Natural killer cell (primary cell): ENCODE measurements around the gene SH3BP2. TPM values are rescaled to one million over a fixed set of nuclear protein-coding genes. Genes with fewer than 3 reads are reported as not detected.

Experiments
- ATAC-seq, 3 donors: fragments of 150-1000 bp in 2 of 3; fragments of 200-7000 bp in 1 of 3; cut with Tn5 transposase; 1 replicate in 1 of 3; 2 replicates in 2 of 3; pipeline ENCODE4 v1.10.0; 2021; ENCODE audit warnings: mild to moderate bottlenecking in 2 of 3, moderate library complexity in 2 of 3
- DNase-seq, 2 donors: peaks; one replicate each; pipeline versions ENCODE4 v3.0.0 to v3.0.0-alpha.2; 2013 to 2021; ENCODE audit warnings: mixed read lengths in 1 of 2
- H3K27ac ChIP-seq: one replicate; pipeline ENCODE4 v1.5.1; 2013; ENCODE audit warnings: mild to moderate bottlenecking, low read length
- H3K27me3 ChIP-seq: one replicate; pipeline ENCODE4 v1.6.1; 2013; ENCODE audit warnings: low read length; ENCODE audit not compliant: control insufficient read depth, insufficient read depth
- H3K36me3 ChIP-seq: one replicate; pipeline ENCODE4 v1.6.1; 2013; ENCODE audit warnings: low read length; ENCODE audit not compliant: control insufficient read depth, insufficient read depth
- H3K4me1 ChIP-seq: one replicate; pipeline ENCODE4 v1.6.1; 2013; ENCODE audit warnings: low read length; ENCODE audit not compliant: control insufficient read depth, insufficient read depth
- H3K4me3 ChIP-seq: one replicate; pipeline ENCODE4 v1.5.1; 2013; ENCODE audit warnings: low read length
- H3K9me3 ChIP-seq: one replicate; pipeline ENCODE4 v1.6.1; 2013; ENCODE audit warnings: low read length; ENCODE audit not compliant: control insufficient read depth, insufficient read depth
- H3K27ac Mint-ChIP-seq, 2 donors: one replicate each; pipeline ENCODE4 v1.8.0; 2022; ENCODE audit warnings: mild to moderate bottlenecking in 2 of 2, mixed read lengths in 2 of 2, moderate library complexity in 1 of 2
- H3K27me3 Mint-ChIP-seq, 2 donors: one replicate each; pipeline ENCODE4 v1.8.0; 2022; ENCODE audit warnings: low read depth in 2 of 2, mixed read lengths in 2 of 2
- H3K36me3 Mint-ChIP-seq: one replicate; pipeline ENCODE4 v1.8.0; 2022; ENCODE audit warnings: mixed read lengths
- H3K4me1 Mint-ChIP-seq, 2 donors: one replicate each; pipeline ENCODE4 v1.8.0; 2022; ENCODE audit warnings: mixed read lengths in 2 of 2
- H3K4me3 Mint-ChIP-seq: one replicate; pipeline ENCODE4 v1.8.0; 2022; ENCODE audit warnings: mild to moderate bottlenecking, moderate library complexity, mixed read lengths
- H3K9me3 Mint-ChIP-seq, 2 donors: one replicate each; pipeline ENCODE4 v1.8.0; 2022; ENCODE audit warnings: mixed read lengths in 2 of 2
- WGBS: methylation state at CpG from one replicate; pipeline ENCODE4 v1.1.7; 2013; ENCODE audit warnings: missing lambda C conversion rate; ENCODE audit not compliant: insufficient coverage; 5-methylcytosine and 5-hydroxymethylcytosine counted together
- intact Hi-C: fragments of 100-400 bp; cut with micrococcal nuclease; formaldehyde crosslinking; loops from one replicate; pipeline ENCODE4 v1.14.2; 2022
- total RNA-seq, 4 donors: library from RNA; stranded (reverse); fragments of 120-200 nt in 1 of 4; gene quantifications; one replicate each; pipeline versions ENCODE4 v1.2.3 to v1.2.4, GENCODE V29; 2013 to 2022
- TF ChIP-seq, protein P1 (sequence below): fragments of 200-600 bp; IDR thresholded peaks from one replicate; pipeline ENCODE4 v1.8.0; 2022; ENCODE audit warnings: antibody characterized with exemption

SH3BP2 gene
- total RNA-seq, 3 donors from 2014 or later (not counting 1 experiment from before 2014, with no cell fraction given) = 213 to 283 (median 221) TPM

- Histone ChIP-seq H3K4me1 (peaks cover 14% of the 10 kb centered on the region), H3K36me3 (no peaks in the 10 kb centered on the region), H3K9me3 (peaks cover 7% of the 10 kb centered on the region), H3K27me3 (no peaks in the 10 kb centered on the region), H3K27ac (no peak overlapping the region), H3K4me3 (no peak overlapping the region)
- TF ChIP-seq, protein P1, sequence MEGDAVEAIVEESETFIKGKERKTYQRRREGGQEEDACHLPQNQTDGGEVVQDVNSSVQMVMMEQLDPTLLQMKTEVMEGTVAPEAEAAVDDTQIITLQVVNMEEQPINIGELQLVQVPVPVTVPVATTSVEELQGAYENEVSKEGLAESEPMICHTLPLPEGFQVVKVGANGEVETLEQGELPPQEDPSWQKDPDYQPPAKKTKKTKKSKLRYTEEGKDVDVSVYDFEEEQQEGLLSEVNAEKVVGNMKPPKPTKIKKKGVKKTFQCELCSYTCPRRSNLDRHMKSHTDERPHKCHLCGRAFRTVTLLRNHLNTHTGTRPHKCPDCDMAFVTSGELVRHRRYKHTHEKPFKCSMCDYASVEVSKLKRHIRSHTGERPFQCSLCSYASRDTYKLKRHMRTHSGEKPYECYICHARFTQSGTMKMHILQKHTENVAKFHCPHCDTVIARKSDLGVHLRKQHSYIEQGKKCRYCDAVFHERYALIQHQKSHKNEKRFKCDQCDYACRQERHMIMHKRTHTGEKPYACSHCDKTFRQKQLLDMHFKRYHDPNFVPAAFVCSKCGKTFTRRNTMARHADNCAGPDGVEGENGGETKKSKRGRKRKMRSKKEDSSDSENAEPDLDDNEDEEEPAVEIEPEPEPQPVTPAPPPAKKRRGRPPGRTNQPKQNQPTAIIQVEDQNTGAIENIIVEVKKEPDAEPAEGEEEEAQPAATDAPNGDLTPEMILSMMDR = no peak
- WGBS = over 99% methylated on average over 10 of the region's 10 CpGs
- DNase-seq (no peak), ATAC-seq (no peak)
- peaks cover 7% of the 10 kb centered on the region for H3K36me3 Mint-ChIP-seq
- intact Hi-C loops = no loop called here
- H3K4me1 Mint-ChIP-seq = peaks cover 0 to 8% of the 10 kb centered on the region in 2 donors
- no peaks in the 10 kb centered on the region for H3K9me3 Mint-ChIP-seq
- H3K27me3 Mint-ChIP-seq = no peaks in the 10 kb centered on the region
- H3K27ac Mint-ChIP-seq = no peak overlapping the region
- no peak overlapping the region for H3K4me3 Mint-ChIP-seq
Measured at GRCh38 chr4:2781911-2782310, 11.0 kb upstream of the SH3BP2 start.

- Mint-ChIP-seq H3K36me3 (peaks cover 7% of the 10 kb centered on the region), H3K4me1 (peaks cover 11 to 26% of the 10 kb centered on the region in 2 donors), H3K27ac (no peak overlapping the region), H3K27me3 (no peaks in the 10 kb centered on the region), H3K9me3 (no peaks in the 10 kb centered on the region), H3K4me3 (no peak overlapping the region)
- no peaks in the 10 kb centered on the region for H3K36me3 ChIP-seq
- WGBS = 96% methylated on average over 4 of the region's 4 CpGs
- no peak overlapping the region for H3K27ac ChIP-seq
- intact Hi-C loops = no loop called here
- H3K9me3 ChIP-seq = peaks cover 7% of the 10 kb centered on the region
- no peaks in the 10 kb centered on the region for H3K27me3 ChIP-seq
- no peak for ATAC-seq
- DNase-seq = no peak
- peaks cover 33% of the 10 kb centered on the region for H3K4me1 ChIP-seq
- TF ChIP-seq, protein P1 = no peak
- no peak overlapping the region for H3K4me3 ChIP-seq
Measured at GRCh38 chr4:2783790-2784189, 9.1 kb upstream of the SH3BP2 start.

DNA sequence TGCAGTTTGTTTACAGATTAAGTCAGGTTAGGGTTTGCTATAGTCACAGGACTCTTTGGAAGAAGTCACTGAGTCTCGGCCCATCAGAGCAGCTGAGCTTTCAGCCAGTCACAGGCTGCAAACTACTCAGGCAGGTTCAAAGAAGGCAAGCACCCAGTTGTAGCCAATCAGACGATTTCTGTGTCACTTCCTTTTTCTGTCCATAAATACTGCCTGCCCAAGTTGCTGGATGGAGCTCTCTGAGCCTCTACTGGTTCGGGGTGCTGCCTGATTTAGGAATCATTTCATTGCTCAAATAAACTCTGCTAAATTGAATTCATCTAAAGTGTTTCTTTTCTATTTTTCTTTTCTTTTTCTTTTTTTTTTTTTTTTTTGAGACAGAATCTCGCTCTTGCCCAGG is 7.3 kb upstream of the SH3BP2 start:
- Mint-ChIP-seq H3K4me1 (peaks cover 11 to 42% of the 10 kb centered on the region in 2 donors), H3K9me3 (no peaks in the 10 kb centered on the region), H3K27me3 (no peaks in the 10 kb centered on the region), H3K4me3 (no peak overlapping the region), H3K36me3 (peaks cover 7% of the 10 kb centered on the region), H3K27ac (peak overlapping the region; percentile 23 to 88)
- intact Hi-C loops = no loop called here
- TF ChIP-seq, protein P1 = no peak
- Histone ChIP-seq H3K36me3 (no peaks in the 10 kb centered on the region), H3K4me3 (no peak overlapping the region), H3K27ac (peak overlapping the region; percentile 93), H3K27me3 (no peaks in the 10 kb centered on the region), H3K9me3 (peaks cover 7% of the 10 kb centered on the region), H3K4me1 (peaks cover 49% of the 10 kb centered on the region)
- WGBS = 46% methylated on average over 4 of the region's 4 CpGs
- DNase-seq (peak in 1 of 2 donors; percentile 68), ATAC-seq (no peak)

DNA sequence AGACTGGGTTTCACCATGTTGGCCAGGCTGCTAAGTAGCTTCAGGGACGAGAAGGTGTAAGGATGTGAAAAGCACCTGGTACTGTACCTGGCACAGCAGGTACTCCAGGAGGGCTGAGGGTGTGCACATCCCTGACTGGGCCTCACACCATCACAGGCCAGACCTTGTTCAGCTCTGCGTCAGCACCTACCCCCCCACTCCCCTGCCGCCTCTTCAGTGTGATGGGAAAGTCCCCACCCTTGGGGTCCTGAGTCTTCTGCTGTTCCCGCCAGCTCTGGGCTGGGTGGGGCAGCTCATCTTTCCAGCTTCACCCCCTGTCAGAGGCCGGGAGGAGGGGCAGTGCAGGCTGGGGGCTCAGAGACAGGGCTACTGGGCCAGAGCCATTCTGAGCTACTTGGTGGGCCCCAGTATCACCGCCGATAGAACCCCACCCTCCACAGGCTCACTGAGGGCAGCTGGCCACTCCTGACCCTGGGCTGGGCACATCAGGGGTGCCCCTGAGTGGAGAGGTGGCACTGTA is 6.7 kb upstream of the SH3BP2 start:
- intact Hi-C loops = no loop called here
- peak in 1 of 2 donors; percentile 88 for DNase-seq
- Histone ChIP-seq H3K27me3 (no peaks in the 10 kb centered on the region), H3K4me3 (no peak overlapping the region), H3K4me1 (peaks cover 50% of the 10 kb centered on the region), H3K9me3 (peaks cover 7% of the 10 kb centered on the region), H3K36me3 (no peaks in the 10 kb centered on the region), H3K27ac (peak overlapping the region; percentile 93)
- H3K27ac Mint-ChIP-seq = peak overlapping the region; percentile 23 to 88
- H3K36me3 Mint-ChIP-seq = peaks cover 7% of the 10 kb centered on the region
- 63% methylated on average over 7 of the region's 7 CpGs for WGBS
- no peak overlapping the region for H3K4me3 Mint-ChIP-seq
- TF ChIP-seq, protein P1 = no peak
- H3K9me3 Mint-ChIP-seq = no peaks in the 10 kb centered on the region
- ATAC-seq = peak; percentile 50 to 63 (median 52)
- no peaks in the 10 kb centered on the region for H3K27me3 Mint-ChIP-seq
- H3K4me1 Mint-ChIP-seq = peaks cover 11 to 48% of the 10 kb centered on the region in 2 donors
